Caco-2 (cell line): Measurements from ENCODE around the gene AP3B1. TPM values are rescaled to one million over a fixed set of nuclear protein-coding genes. Genes with fewer than 3 reads are reported as not detected.

ENCODE experiments used
- Bru-seq: library from RNA; stranded (reverse); fragments of 400-500 nt; gene quantifications from one replicate; lab custom pipeline; 2021; lab: Mats Ljungman, UMichigan
- BruChase-seq, 2 experiments: library from RNA; stranded (reverse); fragments of 400-500 nt; gene quantifications; one replicate each; lab custom pipeline; 2021; lab: Mats Ljungman, UMichigan
- BruUV-seq: library from RNA; stranded (reverse); fragments of 400-500 nt; replicated peaks from 2 replicates; lab custom pipeline; 2021; lab: Mats Ljungman, UMichigan
- CTCF ChIA-PET: fragments of 300-600 bp; sonication (Branson Sonifier 250); formaldehyde crosslinking; loops from one replicate; lab custom pipeline; 2022; ENCODE audit warnings: antibody characterized with exemption; lab: Charles Lee
- POLR2A ChIA-PET: fragments of 300-600 bp; sonication (Branson Sonifier 250); formaldehyde crosslinking; loops from one replicate; lab custom pipeline; 2022; ENCODE audit warnings: antibody characterized with exemption; lab: Charles Lee
- DNase-seq, 2 experiments: peaks; one replicate each; pipeline versions ENCODE4 v3.0.0 to v3.0.0-alpha.2; 2020 to 2022
- H3K27me3 ChIP-seq: replicated peaks from 2 replicates; pipeline ENCODE4 v1.6.0; 2011; ENCODE audit warnings: low read length; ENCODE audit not compliant: control insufficient read depth, insufficient read depth
- H3K36me3 ChIP-seq: 2 replicates; pipeline ENCODE4 v1.5.1; 2011; ENCODE audit warnings: low read length; ENCODE audit not compliant: control insufficient read depth, insufficient read depth
- H3K4me1 ChIP-seq: fragments of 250-450 bp; sonication (Bioruptor Pico); 2 replicates; pipeline ENCODE4 v1.5.1; 2020; ENCODE audit warnings: mild to moderate bottlenecking
- H3K4me3 ChIP-seq: 2 replicates; pipeline ENCODE4 v1.5.1; 2011; ENCODE audit warnings: low read depth, mild to moderate bottlenecking, control low read depth, low read length
- H3K9me3 ChIP-seq: fragments of 250-450 bp; sonication (Bioruptor Pico); 2 replicates; pipeline ENCODE4 v1.5.1; 2020; ENCODE audit warnings: mild to moderate bottlenecking, moderate library complexity
- H3K27ac Mint-ChIP-seq: one replicate; pipeline ENCODE4 v1.8.0; 2022; ENCODE audit warnings: mixed read lengths; ENCODE audit not compliant: unreplicated experiment
- H3K27me3 Mint-ChIP-seq: one replicate; pipeline ENCODE4 v1.8.0; 2022; ENCODE audit warnings: mixed read lengths; ENCODE audit not compliant: insufficient read depth, unreplicated experiment
- H3K36me3 Mint-ChIP-seq: one replicate; pipeline ENCODE4 v1.8.0; 2022; ENCODE audit warnings: mild to moderate bottlenecking, mixed read lengths; ENCODE audit not compliant: insufficient read depth, unreplicated experiment
- H3K4me1 Mint-ChIP-seq: one replicate; pipeline ENCODE4 v1.8.0; 2022; ENCODE audit warnings: low read depth, mixed read lengths; ENCODE audit not compliant: unreplicated experiment
- H3K4me3 Mint-ChIP-seq: one replicate; pipeline ENCODE4 v1.8.0; 2022; ENCODE audit warnings: mild to moderate bottlenecking, moderate library complexity, mixed read lengths; ENCODE audit not compliant: unreplicated experiment
- H3K9me3 Mint-ChIP-seq: one replicate; pipeline ENCODE4 v1.8.0; 2022; ENCODE audit warnings: mixed read lengths; ENCODE audit not compliant: unreplicated experiment
- CTCF ChIP-seq, 2 experiments: fragments of 200-600 bp in 1 of 2; IDR thresholded peaks; 1 replicate in 1 of 2; 2 replicates in 1 of 2; pipeline versions ENCODE4 v1.5.1 to v1.8.0; 2011 to 2022; ENCODE audit warnings: antibody characterized with exemption in 1 of 2, control low read depth in 1 of 2, inconsistent platforms in 1 of 2, low read depth in 1 of 2, low read length in 1 of 2, mild to moderate bottlenecking in 1 of 2, moderate library complexity in 1 of 2; ENCODE audit not compliant: insufficient read depth in 1 of 2, severe bottlenecking in 1 of 2, unreplicated experiment in 1 of 2
- intact Hi-C: fragments of 100-400 bp; cut with micrococcal nuclease; formaldehyde crosslinking; loops from one replicate; pipeline ENCODE4 v1.10.0; 2022; ENCODE audit not compliant: unreplicated experiment
- long read RNA-seq: library from polyadenylated mRNA; stranded (forward); transcript quantifications from one replicate; pipeline ENCODE4 v2.0.0, GENCODE V29; 2022
- total RNA-seq: library from RNA; stranded (reverse); gene quantifications from 2 replicates; pipeline ENCODE4 v1.2.3, GENCODE V29; 2022

AP3B1 gene
- total RNA-seq (52.7 and 53.1 TPM in 2 replicates), Bru-seq, nascent RNA (percentile 86 among the genes with signal in this experiment), BruChase-seq, experiment 1, labeled RNA remaining after a 2-hour chase (percentile 74 among the genes with signal in this experiment), BruChase-seq, experiment 2, labeled RNA remaining after a 6-hour chase (percentile 75 among the genes with signal in this experiment)
- long read RNA-seq, full-length matches to known transcripts, result 38 of 58 reads
- long read RNA-seq, partial matches to known transcripts, result 7 of 58 reads
- long read RNA-seq, other reads (novel, unspliced or antisense), result 13 of 58 reads

DNA sequence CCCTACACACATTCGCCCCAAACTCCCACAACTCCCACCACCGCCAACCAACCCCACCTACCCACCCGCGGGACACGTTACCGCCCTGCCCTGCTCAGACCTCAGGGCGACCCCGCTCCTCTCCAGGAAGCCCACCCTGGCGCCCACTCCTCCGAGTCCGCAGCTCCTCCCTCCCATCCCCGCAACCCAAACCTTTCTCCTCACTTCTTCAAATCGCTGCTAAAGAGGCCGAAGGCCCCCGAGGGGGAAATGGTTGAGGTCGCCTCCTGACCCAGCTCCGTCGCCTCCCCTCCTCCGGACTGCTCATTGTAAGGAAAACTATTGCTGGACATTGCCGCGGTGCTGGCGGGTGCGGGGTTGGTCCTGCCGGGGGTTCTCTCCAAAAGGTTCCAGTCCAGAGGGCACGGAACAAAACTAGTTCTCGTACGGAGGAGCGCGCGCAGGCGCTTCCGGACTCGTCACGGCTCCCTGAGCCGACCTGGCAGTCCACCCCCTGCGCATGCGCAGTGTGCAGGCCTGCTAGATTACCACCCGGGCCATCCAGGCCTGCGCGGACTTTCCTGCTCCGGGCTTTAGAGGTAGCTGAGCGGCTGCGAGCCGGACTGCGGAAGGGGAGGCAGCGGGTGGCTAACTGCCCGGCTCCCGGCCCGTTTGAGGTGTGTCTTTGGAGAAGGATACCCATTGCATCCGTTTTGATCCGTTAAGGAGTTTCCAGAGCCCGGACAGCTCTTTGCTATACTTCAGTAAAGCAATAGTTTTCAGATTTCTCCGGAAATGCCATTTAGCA is at the start of gene AP3B1:
Gene AP3B1, minus strand, starts transcription at position 451 of the 787 bp plus-strand sequence. Its CDS starts 119 bp downstream, at position 332.
- peaks cover 6% of the 10 kb centered on the region for H3K4me1 Mint-ChIP-seq
- H3K27me3 Mint-ChIP-seq, result no peaks in the 10 kb centered on the region
- H3K4me1 ChIP-seq, result no peaks in the 10 kb centered on the region
- intact Hi-C loops, result loop anchor here (1.0 kb wide), 1 partner anchor 66 kb away; the partner anchor contains the start of gene SCAMP1
- CTCF ChIA-PET, result interaction anchor here (0.9 to 1.0 kb wide), 2 partner anchors 66 kb away, joined by 4 to 13 read pairs; partner anchors contain the start of gene SCAMP1
- H3K36me3 Mint-ChIP-seq, result peaks cover 16% of the 10 kb centered on the region
- H3K9me3 ChIP-seq, result no peaks in the 10 kb centered on the region
- TF ChIP-seq CTCF (IDR thresholded peaks at IDR 0.05; ENCODE audit: insufficient read depth in 1 of 2, low read depth in 1 of 2, low read length in 1 of 2, severe bottlenecking in 1 of 2, unreplicated experiment in 1 of 2), result no peak
- peak within 1 kb of the TSS; percentile 84 for H3K4me3 Mint-ChIP-seq
- peak within 1 kb of the TSS; percentile 74 for H3K4me3 ChIP-seq
- POLR2A ChIA-PET, result interaction anchor here (0.5 to 1.4 kb wide), 7 partner anchors 12 to 238 kb away, joined by 3 to 7 read pairs (median 3); partner anchors contain the start of gene SCAMP1
- no peaks in the 10 kb centered on the region for H3K36me3 ChIP-seq
- H3K9me3 Mint-ChIP-seq, result no peaks in the 10 kb centered on the region
- no TSS peak for BruUV-seq
- peak; percentile 98 to 99 for DNase-seq
- H3K27me3 ChIP-seq, result no peaks in the 10 kb centered on the region
- peak within 1 kb of the TSS; percentile 97 for H3K27ac Mint-ChIP-seq

DNA sequence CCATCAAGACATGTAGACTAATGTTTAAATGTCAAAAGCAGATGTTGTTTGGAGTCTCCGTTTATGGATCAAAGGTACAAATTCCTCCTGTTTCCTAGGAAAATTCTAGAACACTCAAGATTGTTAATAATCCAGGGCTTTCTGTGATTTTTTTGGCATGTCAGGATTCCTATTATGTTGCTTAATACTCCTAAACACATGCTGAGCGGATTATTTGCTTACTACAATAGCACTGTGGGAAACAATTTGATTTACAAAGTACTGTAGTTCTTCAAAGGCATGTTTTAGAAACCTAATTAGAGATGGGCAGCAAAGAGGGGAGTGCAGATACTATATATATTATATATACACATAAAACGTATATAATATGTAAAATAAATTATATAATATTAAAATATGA is 46.9 kb upstream of the AP3B1 start:
- Mint-ChIP-seq H3K36me3 (no peaks in the 10 kb centered on the region), H3K9me3 (peaks cover 10% of the 10 kb centered on the region), H3K27ac (no peak overlapping the region), H3K27me3 (no peaks in the 10 kb centered on the region), H3K4me1 (no peaks in the 10 kb centered on the region), H3K4me3 (no peak overlapping the region)
- Histone ChIP-seq H3K4me1 (no peaks in the 10 kb centered on the region), H3K27me3 (no peaks in the 10 kb centered on the region), H3K9me3 (peaks cover 3% of the 10 kb centered on the region; the same call in 1 of the 2 replicates), H3K4me3 (no peak overlapping the region), H3K36me3 (no peaks in the 10 kb centered on the region)
- no peak for TF ChIP-seq CTCF (IDR thresholded peaks at IDR 0.05; ENCODE audit: insufficient read depth in 1 of 2, low read depth in 1 of 2, low read length in 1 of 2, severe bottlenecking in 1 of 2, unreplicated experiment in 1 of 2)
- BruUV-seq, result no TSS peak
- POLR2A ChIA-PET, result no interaction called here
- CTCF ChIA-PET, result no interaction called here
- no peak for DNase-seq
- intact Hi-C loops, result no loop called here
